ENCODE data around the gene UNC5C. TPM values are rescaled to one million over a fixed set of nuclear protein-coding genes. Genes with fewer than 3 reads are reported as not detected.

Gene UNC5C
- total RNA-seq, 1 experiment from 2014 or later = not detected

GRCh38 chr4:95409127-95409526 is 139.6 kb downstream of the UNC5C start:
- Histone ChIP-seq H3K9me3 (no peaks in the 10 kb centered on the region), H3K4me3 (ENCODE audit: low read depth, low read length) (no peak overlapping the region), H3K27me3 (replicated peaks; ENCODE audit: control insufficient read depth, insufficient read depth, low read length) (no peaks in the 10 kb centered on the region), H3K4me1 (peaks cover 54% of the 10 kb centered on the region), H3K36me3 (ENCODE audit: control insufficient read depth, insufficient read depth, low read length) (no peaks in the 10 kb centered on the region)
- peaks cover 50% of the 10 kb centered on the region for H3K4me1 Mint-ChIP-seq (ENCODE audit: low read depth, unreplicated experiment)
- H3K9me3 Mint-ChIP-seq (ENCODE audit: unreplicated experiment) = peaks cover 11% of the 10 kb centered on the region
- H3K27ac Mint-ChIP-seq (ENCODE audit: unreplicated experiment) = peak overlapping the region; percentile 82
- peak overlapping the region; percentile 22 for H3K4me3 Mint-ChIP-seq (ENCODE audit: unreplicated experiment)
- no peak for TF ChIP-seq CTCF (IDR thresholded peaks at IDR 0.05; ENCODE audit: insufficient read depth in 1 of 2, low read depth in 1 of 2, low read length in 1 of 2, severe bottlenecking in 1 of 2, unreplicated experiment in 1 of 2)
- intact Hi-C loops (cut with micrococcal nuclease; ENCODE audit: unreplicated experiment) = loop anchor here (1.0 to 5.0 kb wide), 5 partner anchors 23 to 242 kb away; no protein-coding TSS in a partner anchor
- ChIA-PET CTCF (no interaction called here), POLR2A (no interaction called here)
- peak; percentile 28 to 38 for DNase-seq
- no TSS peak for BruUV-seq (replicated peaks)
- H3K27me3 Mint-ChIP-seq (ENCODE audit: insufficient read depth, unreplicated experiment) = no peaks in the 10 kb centered on the region
- no peaks in the 10 kb centered on the region for H3K36me3 Mint-ChIP-seq (ENCODE audit: insufficient read depth, unreplicated experiment)

DNA sequence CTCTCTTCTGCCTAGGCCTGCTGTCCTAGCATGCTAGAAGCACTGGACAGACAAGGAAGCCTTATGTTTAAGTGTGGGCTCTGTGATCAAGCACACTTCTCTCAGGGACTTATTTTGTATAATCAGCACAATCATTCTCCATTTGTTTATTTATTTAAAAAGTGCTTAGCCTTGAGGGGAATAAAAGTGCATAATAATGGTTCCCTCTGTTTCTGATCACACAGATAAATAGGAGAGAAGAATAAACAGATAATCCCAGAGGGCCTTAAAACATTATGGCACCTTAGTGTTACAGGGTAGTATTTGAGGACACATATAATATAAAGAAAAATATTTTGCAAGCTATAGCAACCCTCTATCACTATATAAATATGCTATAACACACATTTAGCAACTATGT is 146.5 kb downstream of the UNC5C start:
- Mint-ChIP-seq H3K9me3 (ENCODE audit: unreplicated experiment) (no peaks in the 10 kb centered on the region), H3K27me3 (ENCODE audit: insufficient read depth, unreplicated experiment) (no peaks in the 10 kb centered on the region), H3K27ac (ENCODE audit: unreplicated experiment) (no peak overlapping the region), H3K4me1 (ENCODE audit: low read depth, unreplicated experiment) (peaks cover 18% of the 10 kb centered on the region), H3K4me3 (ENCODE audit: unreplicated experiment) (no peak overlapping the region), H3K36me3 (ENCODE audit: insufficient read depth, unreplicated experiment) (no peaks in the 10 kb centered on the region)
- no TSS peak for BruUV-seq (replicated peaks)
- Histone ChIP-seq H3K9me3 (no peaks in the 10 kb centered on the region), H3K27me3 (replicated peaks; ENCODE audit: control insufficient read depth, insufficient read depth, low read length) (no peaks in the 10 kb centered on the region), H3K4me1 (peaks cover 5% of the 10 kb centered on the region), H3K36me3 (ENCODE audit: control insufficient read depth, insufficient read depth, low read length) (no peaks in the 10 kb centered on the region), H3K4me3 (ENCODE audit: low read depth, low read length) (no peak overlapping the region)
- no peak for TF ChIP-seq CTCF (IDR thresholded peaks at IDR 0.05; ENCODE audit: insufficient read depth in 1 of 2, low read depth in 1 of 2, low read length in 1 of 2, severe bottlenecking in 1 of 2, unreplicated experiment in 1 of 2)
- ChIA-PET POLR2A (no interaction called here), CTCF (no interaction called here)
- intact Hi-C loops (cut with micrococcal nuclease; ENCODE audit: unreplicated experiment) = no loop called here
- no peak for DNase-seq

- peaks cover 13% of the 10 kb centered on the region for H3K4me1 Mint-ChIP-seq (ENCODE audit: low read depth, unreplicated experiment)
- H3K9me3 Mint-ChIP-seq (ENCODE audit: unreplicated experiment) = no peaks in the 10 kb centered on the region
- no peaks in the 10 kb centered on the region for H3K36me3 Mint-ChIP-seq (ENCODE audit: insufficient read depth, unreplicated experiment)
- no peak overlapping the region for H3K4me3 ChIP-seq (ENCODE audit: low read depth, low read length)
- no peak overlapping the region for H3K4me3 Mint-ChIP-seq (ENCODE audit: unreplicated experiment)
- intact Hi-C loops (cut with micrococcal nuclease; ENCODE audit: unreplicated experiment) = no loop called here
- no peaks in the 10 kb centered on the region for H3K9me3 ChIP-seq
- POLR2A ChIA-PET = no interaction called here
- no peak for DNase-seq
- H3K27me3 Mint-ChIP-seq (ENCODE audit: insufficient read depth, unreplicated experiment) = no peaks in the 10 kb centered on the region
- H3K27ac Mint-ChIP-seq (ENCODE audit: unreplicated experiment) = no peak overlapping the region
- CTCF ChIA-PET = no interaction called here
- TF ChIP-seq CTCF (IDR thresholded peaks at IDR 0.05; ENCODE audit: insufficient read depth in 1 of 2, low read depth in 1 of 2, low read length in 1 of 2, severe bottlenecking in 1 of 2, unreplicated experiment in 1 of 2) = no peak
- BruUV-seq (replicated peaks) = no TSS peak
- no peaks in the 10 kb centered on the region for H3K27me3 ChIP-seq (replicated peaks; ENCODE audit: control insufficient read depth, insufficient read depth, low read length)
- no peaks in the 10 kb centered on the region for H3K36me3 ChIP-seq (ENCODE audit: control insufficient read depth, insufficient read depth, low read length)
- H3K4me1 ChIP-seq = no peaks in the 10 kb centered on the region; the same call in 1 of the 2 replicates
These were observed 150.6 kb downstream of the UNC5C start for GRCh38 chr4:95398217-95398616.
